GM23248 (cell line): Measurements from ENCODE around the gene RNF186.

ENCODE experiments used
- EZH2 ChIP-seq: fragments of 200-600 bp; sonication (generic); IDR thresholded peaks from 2 replicates; pipeline ENCODE4 v1.6.1; 2018; ENCODE audit warnings: antibody characterized with exemption, mild to moderate bottlenecking; ENCODE audit not compliant: insufficient read depth, poor library complexity, severe bottlenecking
- EZH2phosphoT487 ChIP-seq: fragments of 200-600 bp; sonication (generic); IDR thresholded peaks from 2 replicates; pipeline ENCODE4 v1.6.1; 2018; ENCODE audit warnings: antibody characterized with exemption, moderate library complexity, mild to moderate bottlenecking, low read depth; ENCODE audit not compliant: insufficient read depth

GRCh38 chr1:19828546-19828945 lies 13.5 kb upstream of the RNF186 start:
- TF ChIP-seq EZH2 = no peak
- no peak for TF ChIP-seq EZH2phosphoT487
